Dedifferentiated amniotic fluid mesenchymal stem cell (primary cell): ENCODE measurements around the gene LRRN2.

Experiments
- DNase-seq: peaks from one replicate; pipeline ENCODE4 v3.0.0-alpha.2; 2016; ENCODE audit errors: extremely low spot score

The LRRN2 gene

GRCh38 chr1:204602111-204602579, 83.4 kb downstream of the LRRN2 start:
- no peak for DNase-seq

GRCh38 chr1:204600968-204601367, 84.6 kb downstream of the LRRN2 start:
- DNase-seq = no peak

- DNase-seq = no peak
These were observed 85.3 kb downstream of the LRRN2 start for GRCh38 chr1:204600203-204600602.

- DNase-seq = no peak
These were observed 85.9 kb downstream of the LRRN2 start for GRCh38 chr1:204599596-204599995.

- no peak for DNase-seq
These were observed 86.4 kb downstream of the LRRN2 start for GRCh38 chr1:204599098-204599497.

- no peak for DNase-seq
These were observed 87.1 kb downstream of the LRRN2 start for GRCh38 chr1:204598319-204598969.

- no peak for DNase-seq
These were observed 93.1 kb downstream of the LRRN2 start for GRCh38 chr1:204592246-204592948.

- no peak for DNase-seq
These were observed 94.0 kb downstream of the LRRN2 start for GRCh38 chr1:204591473-204592090.

- no peak for DNase-seq
These were observed 96.0 kb downstream of the LRRN2 start for GRCh38 chr1:204589409-204590038.

- DNase-seq = no peak
These were observed 96.7 kb downstream of the LRRN2 start for GRCh38 chr1:204588826-204589225.

- DNase-seq = no peak
These were observed 97.9 kb downstream of the LRRN2 start for GRCh38 chr1:204587621-204588020.

- no peak for DNase-seq
These were observed 100.7 kb downstream of the LRRN2 start for GRCh38 chr1:204584699-204585372.

GRCh38 chr1:204583909-204584632, 101.5 kb downstream of the LRRN2 start:
- no peak for DNase-seq

- no peak for DNase-seq
These were observed 103.8 kb downstream of the LRRN2 start for GRCh38 chr1:204581759-204582158.

GRCh38 chr1:204580862-204581261, 104.7 kb downstream of the LRRN2 start:
- DNase-seq = no peak

- DNase-seq = no peak
These were observed 105.9 kb downstream of the LRRN2 start for GRCh38 chr1:204579681-204580080.

- DNase-seq = no peak
These were observed 106.5 kb downstream of the LRRN2 start for GRCh38 chr1:204578867-204579664.

- no peak for DNase-seq
These were observed 107.6 kb downstream of the LRRN2 start for GRCh38 chr1:204577794-204578478.

- no peak for DNase-seq
These were observed 109.1 kb downstream of the LRRN2 start for GRCh38 chr1:204576422-204576821.
